ENCODE data around the gene FNDC10.
"Not testable (repeated sequence)": the region's sequence is repeated elsewhere in the genome, so short reads cannot be mapped to it uniquely, and the experiment has no call there.

Gene FNDC10

DNA sequence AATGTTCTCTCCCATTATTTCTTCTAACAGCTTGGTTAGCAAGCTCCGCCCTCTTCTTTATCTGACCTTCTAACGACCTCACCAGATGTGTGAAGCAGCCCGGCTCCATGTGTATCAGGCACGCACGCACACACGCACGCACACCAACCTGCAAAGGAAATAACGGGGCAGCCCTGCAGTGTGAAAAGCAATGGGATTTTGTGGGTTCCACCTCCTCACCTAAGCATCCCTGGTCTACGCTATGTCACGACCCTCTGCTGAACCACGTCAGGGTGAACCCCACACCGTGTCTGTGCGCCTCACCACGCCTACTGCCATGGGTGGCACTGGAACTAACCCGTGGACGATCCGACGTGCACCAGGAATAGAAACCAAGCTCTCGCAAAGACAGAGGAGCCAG is 35.7 kb downstream of the FNDC10 start:
- no peak for DNase-seq

DNA sequence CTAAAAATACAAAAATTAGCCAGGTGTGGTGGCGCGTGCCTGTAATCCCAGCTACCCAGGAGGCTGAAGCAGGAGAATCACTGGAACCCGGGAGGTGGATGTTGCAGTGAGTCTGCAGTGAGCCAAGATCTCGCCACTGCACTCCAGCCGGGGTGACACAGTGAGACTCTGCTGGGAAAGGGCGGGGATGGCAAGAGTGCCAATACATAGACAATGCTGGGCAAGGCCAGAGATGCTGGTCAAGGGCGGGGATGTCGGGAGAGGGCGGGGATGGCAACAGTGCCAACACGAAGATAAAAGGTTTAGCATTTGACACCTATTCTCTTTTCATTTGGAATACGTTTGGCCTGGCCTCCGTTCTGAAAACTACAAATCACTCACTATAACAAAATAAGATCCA is 36.2 kb downstream of the FNDC10 start:
- no peak for DNase-seq

DNA sequence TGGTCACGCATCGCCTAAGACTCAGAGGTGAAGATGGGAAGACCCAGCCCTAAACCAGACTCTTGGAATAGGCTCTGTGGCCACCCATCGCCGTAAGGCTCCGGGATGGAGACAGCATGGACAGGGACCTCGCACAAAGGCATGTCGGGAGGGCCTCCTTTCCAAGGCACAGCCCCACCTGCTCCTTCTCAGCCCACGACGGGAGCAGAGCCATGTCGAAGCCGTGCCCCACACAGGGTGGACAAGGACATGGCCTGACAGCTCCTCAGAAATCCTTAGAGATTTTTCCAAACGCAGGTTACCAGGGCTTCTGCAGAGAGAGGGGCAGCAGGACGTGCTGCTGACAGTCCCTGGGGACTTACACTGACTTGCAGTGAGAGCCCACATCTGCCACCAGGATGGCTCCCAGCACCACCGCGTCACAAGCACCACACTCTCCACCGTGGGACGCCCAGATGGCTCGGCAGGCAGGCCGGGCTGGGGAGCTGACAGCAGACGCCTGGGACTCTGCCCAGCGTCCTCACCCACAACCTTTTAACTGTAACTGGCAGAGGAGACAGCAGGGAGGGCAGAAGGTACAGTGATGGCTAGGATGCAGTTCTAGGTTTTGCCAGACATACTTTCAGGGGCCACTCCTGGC is 37.3 kb downstream of the FNDC10 start:
- no peak for DNase-seq

- DNase-seq, result no peak
Measured at GRCh38 chr1:1561801-1562470, 38.0 kb downstream of the FNDC10 start.

DNA sequence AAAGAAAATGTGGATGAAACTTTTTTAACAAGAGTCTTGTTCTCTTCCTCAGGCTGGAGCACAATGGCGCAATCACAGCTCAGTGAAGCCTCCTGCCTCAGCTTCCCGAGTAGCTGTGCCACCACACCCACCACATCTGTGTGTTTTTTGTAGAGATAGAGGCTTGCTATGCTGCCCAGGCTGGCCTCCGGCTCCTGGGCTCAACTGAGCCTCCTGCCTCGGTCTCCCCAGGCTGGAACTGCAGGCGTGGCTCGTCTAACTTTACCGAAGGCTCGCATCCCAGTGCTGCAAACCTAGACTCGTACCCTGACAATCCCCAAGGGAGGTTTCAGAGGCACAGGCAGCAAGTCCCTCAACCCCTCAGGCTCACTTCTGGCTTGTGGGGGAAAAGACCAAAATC is 39.8 kb downstream of the FNDC10 start:
- no peak for DNase-seq

DNA sequence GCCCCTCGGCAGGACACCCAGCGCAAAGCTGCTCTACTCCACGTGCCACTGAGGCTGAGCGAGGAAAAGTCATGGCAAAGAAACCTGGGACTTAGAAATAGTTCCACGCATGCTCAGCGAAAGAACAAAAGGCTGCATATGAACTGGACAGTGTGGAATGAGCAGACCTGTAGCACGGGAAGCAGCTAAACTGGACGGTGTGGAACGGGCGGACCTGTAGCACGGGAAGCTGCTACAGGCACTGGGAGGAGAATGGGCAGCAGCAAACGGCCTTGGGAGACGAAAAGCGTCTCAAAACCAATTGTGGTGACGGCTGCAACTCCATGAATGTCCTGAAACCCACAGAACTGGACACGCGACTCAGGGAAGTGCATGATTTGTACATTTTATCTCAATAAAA is 40.9 kb downstream of the FNDC10 start:
- DNase-seq, result no peak

DNA sequence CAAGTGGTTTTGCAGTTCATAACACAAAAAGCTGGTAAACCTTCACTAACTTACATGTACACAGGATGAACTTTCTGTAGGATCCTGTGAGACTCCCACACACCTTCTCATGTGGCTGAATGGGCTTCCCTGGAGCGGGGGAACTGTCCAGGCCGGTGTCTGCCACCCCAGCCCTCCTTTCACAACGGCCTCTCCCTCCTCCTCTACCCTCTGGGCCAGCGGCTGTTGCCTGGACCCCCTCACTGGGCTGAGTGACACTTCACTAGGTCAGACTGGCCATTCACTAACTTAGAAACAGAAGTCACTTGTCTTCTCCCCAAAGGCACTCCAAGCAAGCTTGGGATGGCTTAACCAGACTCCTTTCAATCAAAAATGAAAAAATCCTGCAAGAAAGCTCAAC is 41.3 kb downstream of the FNDC10 start:
- no peak for DNase-seq

- not testable (repeated sequence) for DNase-seq
Measured at GRCh38 chr1:1557688-1558087, 42.2 kb downstream of the FNDC10 start.

- not testable (repeated sequence) for DNase-seq
Measured at GRCh38 chr1:1556961-1557360, 43.0 kb downstream of the FNDC10 start.

DNA sequence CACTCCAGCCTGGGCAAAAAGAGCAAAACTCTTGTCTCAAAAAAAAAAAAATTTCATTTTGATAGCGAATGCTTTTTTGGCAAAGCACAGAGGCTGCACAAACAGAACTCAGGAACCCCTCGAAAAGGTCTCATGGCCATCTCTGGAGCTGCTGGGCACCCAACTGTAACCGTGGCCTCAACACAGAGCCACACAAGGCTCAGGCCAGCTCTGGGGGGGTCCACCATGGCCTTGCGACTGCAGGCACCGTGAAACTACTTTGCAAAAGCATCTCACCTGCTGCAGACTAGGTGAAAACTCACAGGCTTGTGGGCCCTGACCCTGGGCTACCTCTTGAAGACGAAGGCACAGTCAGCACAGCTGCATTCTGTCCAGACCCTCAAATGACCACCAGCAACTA is 43.4 kb downstream of the FNDC10 start:
- DNase-seq, result no peak

DNA sequence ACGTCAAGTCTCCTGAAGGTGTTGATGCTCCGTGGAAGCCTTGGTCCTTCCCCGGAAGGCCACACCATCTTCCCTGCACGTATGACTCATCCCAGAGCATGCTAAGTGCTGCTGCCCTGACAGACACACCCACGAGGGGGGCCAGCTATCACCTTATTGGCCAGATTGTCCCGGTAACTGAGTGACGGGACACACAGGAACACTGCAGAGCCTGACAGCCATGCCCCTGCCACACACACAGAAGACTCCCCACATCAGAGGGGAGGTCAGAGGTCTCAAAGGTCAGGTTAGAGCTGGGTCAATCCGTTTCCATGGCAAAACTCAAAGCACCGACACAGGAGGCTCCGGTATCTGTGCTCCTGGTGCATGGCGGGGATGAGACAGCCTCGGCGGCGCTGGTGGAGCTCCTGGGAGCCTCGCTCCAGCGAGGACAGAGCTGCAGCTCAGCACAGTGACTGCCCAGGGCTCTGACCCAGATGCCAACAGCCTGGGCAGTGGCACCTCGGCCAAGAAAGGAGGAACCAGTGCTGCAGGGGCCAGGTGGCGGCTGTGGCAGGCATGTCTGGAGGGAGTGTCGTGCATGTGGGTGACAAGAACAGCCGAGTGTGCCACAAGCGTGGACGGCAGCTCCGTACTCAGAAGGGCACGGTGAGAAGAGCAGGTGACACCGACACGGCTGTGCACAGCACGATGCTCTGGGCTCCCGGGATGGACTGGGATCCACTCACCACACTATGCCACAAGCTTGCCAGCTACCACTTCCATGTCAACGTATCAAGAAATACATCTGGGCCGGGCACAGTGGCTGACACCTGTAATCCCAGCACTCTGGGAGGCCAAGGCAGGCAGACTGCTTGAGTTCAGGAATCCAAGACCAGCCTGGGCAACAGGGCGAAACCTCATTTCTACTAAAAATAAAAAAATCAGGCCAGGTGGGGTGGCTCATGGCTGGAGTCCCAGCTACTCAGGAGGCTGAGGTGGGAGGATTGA is 44.7 kb downstream of the FNDC10 start:
- DNase-seq, result no peak

DNA sequence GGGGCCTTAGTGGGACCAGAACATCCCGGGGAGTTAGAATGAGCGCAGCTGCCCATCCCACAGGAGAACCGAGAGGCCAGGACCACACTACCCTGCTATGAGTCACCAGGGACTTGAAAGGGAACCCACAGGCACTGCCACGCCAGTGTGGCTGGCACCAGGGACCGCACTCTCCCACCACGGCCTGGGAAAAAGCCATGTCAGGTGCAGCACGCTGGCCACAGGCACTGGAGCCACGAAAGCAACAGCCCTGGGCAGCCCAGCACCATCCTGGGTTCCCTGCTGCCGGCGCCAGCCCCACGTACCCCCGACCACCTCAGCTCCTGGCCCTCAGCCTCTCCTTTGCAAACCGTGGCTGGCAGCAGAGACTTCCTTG is 45.4 kb downstream of the FNDC10 start:
- no peak for DNase-seq

- DNase-seq, result no peak
Measured at GRCh38 chr1:1553821-1554494, 46.0 kb downstream of the FNDC10 start.

DNA sequence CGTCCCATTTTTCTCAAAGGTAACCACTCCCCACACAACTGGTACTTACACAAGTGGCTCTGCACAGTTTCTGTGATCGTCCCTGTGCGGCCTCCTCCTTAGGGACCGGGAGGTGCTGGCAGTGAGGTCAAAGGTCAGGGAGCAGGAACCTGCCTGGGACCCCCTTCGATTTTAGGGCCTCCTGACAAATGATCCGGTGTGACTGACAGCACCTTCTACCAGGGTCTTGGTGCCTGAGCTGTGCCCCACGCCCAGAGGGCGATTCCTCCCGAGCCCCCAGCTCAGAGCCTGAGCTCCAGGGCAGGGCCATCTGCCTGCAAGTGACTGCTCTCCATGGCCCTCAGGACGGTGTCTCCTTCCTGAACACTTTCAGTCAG is 47.7 kb downstream of the FNDC10 start:
- DNase-seq, result no peak

GRCh38 chr1:1551524-1552262 is 48.2 kb downstream of the FNDC10 start:
- DNase-seq, result no peak

DNA sequence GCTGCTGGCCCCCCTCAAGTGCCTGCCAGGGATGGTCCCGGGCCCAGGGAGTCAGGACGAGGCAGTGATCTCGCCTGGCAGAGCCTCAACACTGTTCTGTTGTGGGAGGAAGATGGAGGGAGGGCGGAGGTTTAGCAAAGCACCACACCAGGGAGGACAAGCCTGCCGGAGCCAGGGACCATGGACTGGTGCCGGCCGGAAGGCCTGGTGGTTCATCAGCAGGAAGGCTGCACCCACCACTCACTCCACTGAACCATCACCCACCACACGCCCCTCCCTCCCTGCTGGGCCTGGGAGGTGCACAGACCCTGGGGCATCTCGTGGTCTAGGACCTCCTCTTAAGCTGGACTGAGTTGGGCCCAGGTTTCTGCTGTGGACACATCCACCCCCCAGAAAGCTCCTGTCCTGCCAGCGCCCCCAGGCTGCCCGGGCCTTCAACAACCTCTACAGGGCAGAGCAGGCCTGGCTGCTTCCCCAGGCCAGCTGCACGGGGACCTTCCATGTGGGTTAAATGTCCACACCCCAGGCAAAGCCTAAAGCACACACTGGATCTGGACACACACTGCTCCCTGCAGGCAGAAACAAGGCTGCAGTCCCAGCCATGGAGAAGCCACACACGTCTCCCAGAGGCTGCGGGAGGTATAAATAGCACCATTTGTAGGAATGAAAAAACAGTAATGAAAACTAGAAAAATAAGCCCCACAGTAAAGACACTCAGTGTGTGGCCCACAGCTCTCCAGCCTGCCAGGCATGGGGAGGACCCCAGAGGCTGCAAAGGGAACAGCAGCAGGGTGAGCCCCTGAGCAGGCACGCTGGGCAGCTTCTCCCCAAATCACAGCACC is 49.1 kb downstream of the FNDC10 start:
- DNase-seq, result no peak

DNA sequence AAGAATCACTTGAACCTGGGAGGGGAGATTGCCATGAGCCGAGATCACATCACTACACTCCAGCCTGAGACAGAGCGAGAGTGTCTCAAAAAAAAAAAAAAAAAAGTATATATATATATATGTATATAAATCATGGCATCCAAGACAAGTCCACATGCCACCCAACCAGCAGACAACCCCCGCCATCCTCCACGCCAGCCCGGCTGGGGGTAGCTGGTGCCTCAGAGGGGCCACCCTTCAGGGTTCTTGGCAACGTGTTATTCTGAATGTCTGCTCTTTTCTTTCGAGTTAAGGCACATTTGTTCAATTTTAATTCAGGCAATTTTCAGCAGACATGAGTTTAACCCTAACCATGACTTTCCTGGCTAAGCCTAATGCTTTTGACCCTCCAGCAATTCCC is 49.8 kb downstream of the FNDC10 start:
- no peak for DNase-seq

DNA sequence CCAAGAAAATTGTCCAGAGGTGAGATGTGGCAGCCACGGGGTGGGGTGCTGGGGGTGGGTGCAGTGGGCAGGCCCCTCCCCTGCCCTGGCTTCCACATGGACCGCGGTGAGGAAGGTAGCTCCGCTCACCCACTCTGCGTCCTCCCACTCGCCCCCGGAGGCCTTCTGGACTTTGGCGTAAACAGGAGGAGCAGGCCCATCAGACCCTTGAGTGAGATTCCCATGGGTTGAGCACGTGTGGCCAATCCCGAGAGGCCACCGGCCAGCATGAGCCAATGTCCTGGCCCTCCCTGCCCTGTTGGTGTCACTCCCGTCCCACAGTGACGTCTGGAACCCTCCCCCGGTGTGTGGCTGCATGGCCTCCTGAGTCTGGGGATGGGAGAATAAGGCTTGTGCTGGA is 51.3 kb downstream of the FNDC10 start:
- DNase-seq, result no peak

Data from inflammatory macrophage (primary cell).